H9 (cell line): Measurements from ENCODE around the gene NFKB1. TPM values are rescaled to one million over a fixed set of nuclear protein-coding genes. Genes with fewer than 3 reads are reported as not detected.

ENCODE experiments used
- DNase-seq: peaks from one replicate; pipeline ENCODE4 v3.0.0-alpha.2; 2017
- H2AFZ ChIP-seq: one replicate; pipeline ENCODE4 v1.6.1; 2013; ENCODE audit warnings: mild to moderate bottlenecking, low read length, control low read depth, moderate library complexity
- H2AK5ac ChIP-seq: 2 replicates; pipeline ENCODE4 v1.6.1; 2013; ENCODE audit warnings: low read length, control low read depth, mixed read lengths; ENCODE audit not compliant: insufficient read length
- H2BK120ac ChIP-seq: one replicate; pipeline ENCODE4 v1.6.1; 2013; ENCODE audit warnings: low read depth, mild to moderate bottlenecking, low read length, control low read depth, inconsistent platforms; ENCODE audit not compliant: poor library complexity, severe bottlenecking
- H2BK12ac ChIP-seq: 2 replicates; pipeline ENCODE4 v1.6.1; 2013; ENCODE audit warnings: low read length, control low read depth, mixed read lengths, low read depth; ENCODE audit not compliant: insufficient read length
- H2BK15ac ChIP-seq: 2 replicates; pipeline ENCODE4 v1.6.1; 2013; ENCODE audit warnings: low read depth, low read length, control low read depth
- H2BK20ac ChIP-seq: one replicate; pipeline ENCODE4 v1.6.1; 2013; ENCODE audit warnings: low read depth, mild to moderate bottlenecking, low read length, control low read depth, inconsistent platforms; ENCODE audit not compliant: poor library complexity, severe bottlenecking
- H2BK5ac ChIP-seq: 2 replicates; pipeline ENCODE4 v1.6.1; 2013; ENCODE audit warnings: low read length, control low read depth, mixed read lengths; ENCODE audit not compliant: insufficient read length
- H3K14ac ChIP-seq: 2 replicates; pipeline ENCODE4 v1.6.1; 2013; ENCODE audit warnings: low read length, control low read depth; ENCODE audit not compliant: insufficient read depth
- H3K18ac ChIP-seq: 2 replicates; pipeline ENCODE4 v1.6.1; 2013; ENCODE audit warnings: low read depth, mild to moderate bottlenecking, mixed read lengths, low read length, control low read depth; ENCODE audit not compliant: insufficient read length
- H3K23ac ChIP-seq: 2 replicates; pipeline ENCODE4 v1.6.1; 2013; ENCODE audit warnings: low read length, control low read depth, mixed read lengths, low read depth; ENCODE audit not compliant: insufficient read length
- H3K23me2 ChIP-seq: 2 replicates; pipeline ENCODE4 v1.6.1; 2013; ENCODE audit warnings: low read depth, mild to moderate bottlenecking, mixed read lengths, low read length, control low read depth; ENCODE audit not compliant: insufficient read length, poor library complexity, severe bottlenecking
- H3K27ac ChIP-seq: 2 replicates; pipeline ENCODE4 v1.5.1; 2013; ENCODE audit warnings: low read length, control low read depth, mixed read lengths, low read depth; ENCODE audit not compliant: insufficient read length
- H3K27me3 ChIP-seq: 2 replicates; pipeline ENCODE4 v1.6.1; 2013; ENCODE audit warnings: low read length, control low read depth, inconsistent platforms; ENCODE audit not compliant: insufficient read depth
- H3K4ac ChIP-seq: 2 replicates; pipeline ENCODE4 v1.6.1; 2013; ENCODE audit warnings: low read depth, mild to moderate bottlenecking, control low read depth, inconsistent platforms, low read length, moderate library complexity
- H3K4me1 ChIP-seq: 2 replicates; pipeline ENCODE4 v1.6.1; 2013; ENCODE audit warnings: low read length, control low read depth, inconsistent platforms; ENCODE audit not compliant: insufficient read depth
- H3K4me2 ChIP-seq: 2 replicates; pipeline ENCODE4 v1.6.1; 2013; ENCODE audit warnings: low read length, control low read depth, mixed read lengths; ENCODE audit not compliant: insufficient read length, insufficient read depth
- H3K56ac ChIP-seq: 2 replicates; pipeline ENCODE4 v1.6.1; 2013; ENCODE audit warnings: low read depth, mild to moderate bottlenecking, mixed read lengths, low read length, control low read depth; ENCODE audit not compliant: insufficient read length
- H3K79me1 ChIP-seq: 2 replicates; pipeline ENCODE4 v1.6.1; 2013; ENCODE audit warnings: low read depth, mild to moderate bottlenecking, moderate library complexity, low read length, control low read depth, inconsistent platforms; ENCODE audit not compliant: insufficient read depth, poor library complexity, severe bottlenecking
- H3K79me2 ChIP-seq: 2 replicates; pipeline ENCODE4 v1.6.1; 2013; ENCODE audit warnings: low read length, control low read depth, inconsistent platforms; ENCODE audit not compliant: insufficient read depth
- H3K9ac ChIP-seq: 2 replicates; pipeline ENCODE4 v1.6.1; 2013; ENCODE audit warnings: low read length, control low read depth, mixed read lengths; ENCODE audit not compliant: insufficient read length; ENCODE audit errors: extremely low read depth
- H3K9me3 ChIP-seq: one replicate; pipeline ENCODE4 v1.6.1; 2013; ENCODE audit warnings: low read depth, low read length, inconsistent platforms; ENCODE audit not compliant: control insufficient read depth
- H3T11ph ChIP-seq: one replicate; pipeline ENCODE4 v1.6.1; 2013; ENCODE audit warnings: mild to moderate bottlenecking, low read length, control low read depth, inconsistent platforms
- H4K20me1 ChIP-seq: one replicate; pipeline ENCODE4 v1.6.1; 2013; ENCODE audit not compliant: control insufficient read depth, insufficient read length, insufficient read depth
- H4K5ac ChIP-seq: 2 replicates; pipeline ENCODE4 v1.6.1; 2013; ENCODE audit warnings: low read depth, mild to moderate bottlenecking, mixed read lengths, low read length, control low read depth; ENCODE audit not compliant: insufficient read length
- H4K8ac ChIP-seq: replicated peaks from 2 replicates; pipeline ENCODE4 v1.6.1; 2013; ENCODE audit warnings: low read length, control low read depth, mixed read lengths, low read depth; ENCODE audit not compliant: insufficient read length
- H4K91ac ChIP-seq: 2 replicates; pipeline ENCODE4 v1.6.1; 2013; ENCODE audit warnings: low read depth, mild to moderate bottlenecking, moderate library complexity, mixed read lengths, low read length, control low read depth; ENCODE audit not compliant: insufficient read length
- H3K27ac Mint-ChIP-seq, 3 experiments: 2 replicates in 2 of 3; 3 replicates in 1 of 3; pipeline ENCODE4 v1.8.0; 2020 to 2021; ENCODE audit warnings: mixed read lengths in 3 of 3, mild to moderate bottlenecking in 1 of 3, moderate library complexity in 1 of 3
- H3K27me3 Mint-ChIP-seq: 2 replicates; pipeline ENCODE4 v1.8.0; 2021; ENCODE audit warnings: low read depth, mild to moderate bottlenecking, moderate library complexity, mixed read lengths
- H3K36me3 Mint-ChIP-seq, 3 experiments: 2 replicates in 2 of 3; 3 replicates in 1 of 3; pipeline ENCODE4 v1.8.0; 2020 to 2021; ENCODE audit warnings: low read depth in 3 of 3, mixed read lengths in 3 of 3; ENCODE audit not compliant: insufficient read depth in 1 of 3
- H3K4me1 Mint-ChIP-seq, 2 experiments: 2 replicates each; pipeline ENCODE4 v1.8.0; 2020; ENCODE audit warnings: mixed read lengths in 2 of 2
- H3K4me3 Mint-ChIP-seq, 2 experiments: 2 replicates in 1 of 2; 3 replicates in 1 of 2; pipeline ENCODE4 v1.8.0; 2020 to 2021; ENCODE audit warnings: mild to moderate bottlenecking in 2 of 2, mixed read lengths in 2 of 2, moderate library complexity in 1 of 2
- H3K9me3 Mint-ChIP-seq, 2 experiments: 2 replicates in 1 of 2; 3 replicates in 1 of 2; pipeline ENCODE4 v1.8.0; 2020; ENCODE audit warnings: mild to moderate bottlenecking in 2 of 2, mixed read lengths in 2 of 2, moderate library complexity in 1 of 2
- WGBS: extraction: QIAGEN DNeasy Blood & Tissue Kit; methylation state at CpG from one replicate; pipeline ENCODE4 v1.1.7; 2013; ENCODE audit warnings: missing lambda C conversion rate, low lambda C conversion rate, mixed read lengths; ENCODE audit not compliant: insufficient read length; ENCODE audit errors: extremely low coverage; 5-methylcytosine and 5-hydroxymethylcytosine counted together
- total RNA-seq: library from RNA; stranded (reverse); gene quantifications from 2 replicates; pipeline ENCODE4 v1.2.1, GENCODE V29; 2021
- TF ChIP-seq, protein P1 (sequence below): fragments of 200-600 bp; sonication (generic); conservative IDR thresholded peaks from 3 replicates; pipeline ENCODE4 v1.8.0; 2021; ENCODE audit warnings: antibody characterized with exemption, mild to moderate bottlenecking

NFKB1 gene
- total RNA-seq, 1 experiment from 2014 or later, result 5.7 TPM

DNA sequence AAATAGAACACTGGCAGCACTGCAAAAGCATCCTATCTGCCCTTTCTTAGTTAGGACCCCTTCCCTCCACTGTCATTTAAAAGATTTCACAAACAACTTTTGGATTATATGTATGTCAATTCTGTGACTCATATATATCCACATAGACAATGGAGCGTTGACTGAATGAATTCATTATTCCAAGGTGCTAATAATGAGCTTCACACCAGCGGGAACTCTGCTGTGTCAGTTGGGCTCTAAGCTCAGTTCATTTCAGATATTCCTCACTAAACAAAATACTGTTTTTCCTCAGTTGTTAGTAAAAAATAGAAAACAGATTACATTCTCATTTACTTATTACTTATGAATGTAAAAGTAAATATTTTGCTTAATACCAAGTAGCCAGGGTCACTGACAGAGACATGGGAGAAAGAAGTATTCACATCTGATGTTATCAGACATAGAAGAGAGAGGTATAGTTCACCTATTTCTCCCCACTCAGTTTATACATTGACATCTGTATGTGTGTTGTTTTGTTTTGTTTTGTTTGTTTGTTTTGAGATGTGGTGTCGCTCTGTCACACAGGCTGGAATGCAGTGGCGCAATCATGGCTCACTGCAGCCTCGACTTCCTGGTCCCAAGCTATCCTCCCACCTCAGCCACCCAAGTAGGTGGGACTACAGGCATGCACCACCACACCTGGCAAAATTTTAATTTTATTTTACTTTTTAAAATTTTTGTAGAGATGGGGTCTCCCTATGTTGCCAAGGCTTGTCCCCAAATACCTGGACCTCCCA lies 10.9 kb downstream of the NFKB1 start:
- Histone ChIP-seq H3K4me1 (no peaks in the 10 kb centered on the region), H4K5ac (no peak overlapping the region), H2BK12ac (no peak overlapping the region), H2BK15ac (no peak overlapping the region), H3K79me2 (no peaks in the 10 kb centered on the region), H3K4me2 (no peak overlapping the region), H4K20me1 (no peaks in the 10 kb centered on the region), H3K14ac (no peak overlapping the region), H2BK120ac (no peak overlapping the region), H2AFZ (no peak overlapping the region), H4K91ac (no peak overlapping the region), H4K8ac (no peak overlapping the region), H3K4ac (no peak overlapping the region), H3K9me3 (no peaks in the 10 kb centered on the region), H2BK20ac (no peak overlapping the region), H3K79me1 (no peaks in the 10 kb centered on the region), H3K27ac (no peak overlapping the region), H3K27me3 (no peaks in the 10 kb centered on the region), H3K56ac (no peak overlapping the region), H3K18ac (no peak overlapping the region), H3T11ph (no peak overlapping the region), H3K23ac (no peak overlapping the region), H2AK5ac (no peak overlapping the region), H2BK5ac (no peak overlapping the region), H3K9ac (no peak overlapping the region), H3K23me2 (no peaks in the 10 kb centered on the region)
- no peak for DNase-seq
- TF ChIP-seq, protein P1, sequence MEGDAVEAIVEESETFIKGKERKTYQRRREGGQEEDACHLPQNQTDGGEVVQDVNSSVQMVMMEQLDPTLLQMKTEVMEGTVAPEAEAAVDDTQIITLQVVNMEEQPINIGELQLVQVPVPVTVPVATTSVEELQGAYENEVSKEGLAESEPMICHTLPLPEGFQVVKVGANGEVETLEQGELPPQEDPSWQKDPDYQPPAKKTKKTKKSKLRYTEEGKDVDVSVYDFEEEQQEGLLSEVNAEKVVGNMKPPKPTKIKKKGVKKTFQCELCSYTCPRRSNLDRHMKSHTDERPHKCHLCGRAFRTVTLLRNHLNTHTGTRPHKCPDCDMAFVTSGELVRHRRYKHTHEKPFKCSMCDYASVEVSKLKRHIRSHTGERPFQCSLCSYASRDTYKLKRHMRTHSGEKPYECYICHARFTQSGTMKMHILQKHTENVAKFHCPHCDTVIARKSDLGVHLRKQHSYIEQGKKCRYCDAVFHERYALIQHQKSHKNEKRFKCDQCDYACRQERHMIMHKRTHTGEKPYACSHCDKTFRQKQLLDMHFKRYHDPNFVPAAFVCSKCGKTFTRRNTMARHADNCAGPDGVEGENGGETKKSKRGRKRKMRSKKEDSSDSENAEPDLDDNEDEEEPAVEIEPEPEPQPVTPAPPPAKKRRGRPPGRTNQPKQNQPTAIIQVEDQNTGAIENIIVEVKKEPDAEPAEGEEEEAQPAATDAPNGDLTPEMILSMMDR, result no peak
- Mint-ChIP-seq H3K4me3 (no peak overlapping the region), H3K4me1 (peaks cover 0 to 4% of the 10 kb centered on the region in 2 experiments; a peak in 1 of 4 replicates), H3K9me3 (peaks cover 12 to 18% of the 10 kb centered on the region in 2 experiments), H3K27me3 (no peaks in the 10 kb centered on the region), H3K36me3 (peaks cover 0 to 10% (median 2%) of the 10 kb centered on the region in 3 experiments; a peak in 3 of 7 replicates), H3K27ac (no peak overlapping the region)
- WGBS, result no CpG with 5 or more reads among the region's 5 CpGs
